Stimulated activated naive B cell treated with anti-CD40 and anti-IgM and Interleukin-4, amounts not matched to agents 10 μg/mL and 1 μg/mL and 100 μg/mL, for 72 hours (primary cell): ENCODE results near the gene DSC3.
"Not testable (repeated sequence)": the region's sequence is repeated elsewhere in the genome, so short reads cannot be mapped to it uniquely, and the experiment has no call there.

ENCODE experiments used
- ATAC-seq, 2 donors: fragments of 150-1000 bp; cut with Tn5 transposase; replicated peaks; 2 replicates each; pipeline ENCODE4 v1.10.0; 2021; ENCODE audit warnings: moderate library complexity in 1 of 2
- DNase-seq: peaks from one replicate; pipeline ENCODE4 v3.0.0; 2021
- H3K27ac Mint-ChIP-seq: one replicate; pipeline ENCODE4 v1.8.0; 2022; ENCODE audit warnings: mild to moderate bottlenecking, mixed read lengths
- H3K27me3 Mint-ChIP-seq, 2 donors: one replicate each; pipeline ENCODE4 v1.8.0; 2022; ENCODE audit warnings: mixed read lengths in 2 of 2
- H3K36me3 Mint-ChIP-seq, 2 donors: one replicate each; pipeline ENCODE4 v1.8.0; 2022; ENCODE audit warnings: mixed read lengths in 2 of 2, mild to moderate bottlenecking in 1 of 2
- H3K4me1 Mint-ChIP-seq, 2 donors: one replicate each; pipeline ENCODE4 v1.8.0; 2022; ENCODE audit warnings: mixed read lengths in 2 of 2, mild to moderate bottlenecking in 1 of 2
- H3K4me3 Mint-ChIP-seq, 2 donors: one replicate each; pipeline ENCODE4 v1.8.0; 2022; ENCODE audit warnings: mild to moderate bottlenecking in 2 of 2, mixed read lengths in 2 of 2, moderate library complexity in 1 of 2
- H3K9me3 Mint-ChIP-seq, 2 donors: one replicate each; pipeline ENCODE4 v1.8.0; 2022; ENCODE audit warnings: mixed read lengths in 2 of 2, mild to moderate bottlenecking in 1 of 2

Gene DSC3

GRCh38 chr18:31050635-31051034 lies 8.1 kb upstream of the DSC3 start:
- Mint-ChIP-seq H3K27me3 (peaks cover 1 to 2% of the 10 kb centered on the region in 2 donors), H3K4me1 (no peaks in the 10 kb centered on the region), H3K36me3 (no peaks in the 10 kb centered on the region), H3K4me3 (no peak overlapping the region), H3K27ac (no peak overlapping the region), H3K9me3 (peaks cover 4 to 6% of the 10 kb centered on the region in 2 donors)
- ATAC-seq: no peak
- no peak for DNase-seq

- Mint-ChIP-seq H3K36me3 (no peaks in the 10 kb centered on the region), H3K9me3 (peaks cover 4 to 6% of the 10 kb centered on the region in 2 donors), H3K4me3 (no peak overlapping the region), H3K27ac (no peak overlapping the region), H3K4me1 (no peaks in the 10 kb centered on the region), H3K27me3 (peaks cover 8% of the 10 kb centered on the region in 2 donors)
- DNase-seq: no peak
- ATAC-seq: no peak
These were observed 6.6 kb upstream of the DSC3 start for GRCh38 chr18:31049189-31049588.

- H3K4me3 Mint-ChIP-seq: no peak overlapping the region
- H3K9me3 Mint-ChIP-seq: peaks cover 4 to 6% of the 10 kb centered on the region in 2 donors
- DNase-seq (no peak), ATAC-seq (no peak)
- H3K27ac Mint-ChIP-seq: no peak overlapping the region
- no peaks in the 10 kb centered on the region for H3K36me3 Mint-ChIP-seq
- peaks cover 17 to 18% of the 10 kb centered on the region in 2 donors for H3K27me3 Mint-ChIP-seq
- H3K4me1 Mint-ChIP-seq: no peaks in the 10 kb centered on the region
These were observed 5.7 kb upstream of the DSC3 start for GRCh38 chr18:31048216-31048615.

- H3K9me3 Mint-ChIP-seq: no peaks in the 10 kb centered on the region
- no peak for ATAC-seq
- no peak overlapping the region for H3K27ac Mint-ChIP-seq
- no peak overlapping the region for H3K4me3 Mint-ChIP-seq
- H3K27me3 Mint-ChIP-seq: peaks cover 25 to 31% of the 10 kb centered on the region in 2 donors
- H3K4me1 Mint-ChIP-seq: peaks cover under 1 to 2% of the 10 kb centered on the region in 2 donors
- DNase-seq: no peak
- peaks cover under 1 to 4% of the 10 kb centered on the region in 2 donors for H3K36me3 Mint-ChIP-seq
These were observed 4.4 kb upstream of the DSC3 start for GRCh38 chr18:31046916-31047315.

- ATAC-seq: no peak
- Mint-ChIP-seq H3K27ac (no peak overlapping the region), H3K4me1 (peaks cover 4 to 9% of the 10 kb centered on the region in 2 donors)
These were observed 3.1 kb upstream of the DSC3 start for GRCh38 chr18:31045599-31045998.

GRCh38 chr18:31044926-31045325 lies 2.4 kb upstream of the DSC3 start:
- ATAC-seq: no peak
- peaks cover 42 to 46% of the 10 kb centered on the region in 2 donors for H3K27me3 Mint-ChIP-seq

More at GRCh38 chr18:31045599-31045998, 3.1 kb upstream of the DSC3 start:
- no peak overlapping the region for H3K4me3 Mint-ChIP-seq
- H3K36me3 Mint-ChIP-seq: peaks cover 6 to 11% of the 10 kb centered on the region in 2 donors
- peaks cover 38 to 44% of the 10 kb centered on the region in 2 donors for H3K27me3 Mint-ChIP-seq
- peaks cover 0 to 2% of the 10 kb centered on the region in 2 donors for H3K9me3 Mint-ChIP-seq
- DNase-seq: no peak

GRCh38 chr18:31043709-31044108 lies 1.2 kb upstream of the DSC3 start:
- Mint-ChIP-seq H3K27me3 (peaks cover 42 to 46% of the 10 kb centered on the region in 2 donors), H3K4me1 (peaks cover 4 to 9% of the 10 kb centered on the region in 2 donors), H3K36me3 (peaks cover 6 to 11% of the 10 kb centered on the region in 2 donors), H3K27ac (no peak overlapping the region), H3K4me3 (no peak overlapping the region), H3K9me3 (peaks cover 0 to 2% of the 10 kb centered on the region in 2 donors)
- DNase-seq (no peak), ATAC-seq (no peak)

More at GRCh38 chr18:31044926-31045325, 2.4 kb upstream of the DSC3 start:
- Mint-ChIP-seq H3K27ac (no peak overlapping the region), H3K9me3 (peaks cover 0 to 2% of the 10 kb centered on the region in 2 donors), H3K4me1 (peaks cover 4 to 9% of the 10 kb centered on the region in 2 donors), H3K4me3 (no peak overlapping the region), H3K36me3 (peaks cover 6 to 11% of the 10 kb centered on the region in 2 donors)
- DNase-seq: no peak

GRCh38 chr18:31042084-31042405 lies 497 bp downstream of the DSC3 start:
- no peak for ATAC-seq
- Mint-ChIP-seq H3K4me1 (peaks cover 4 to 9% of the 10 kb centered on the region in 2 donors), H3K27ac (peak overlapping the region; percentile 94), H3K27me3 (peaks cover 42 to 46% of the 10 kb centered on the region in 2 donors), H3K36me3 (peaks cover 6 to 11% of the 10 kb centered on the region in 2 donors), H3K9me3 (peaks cover 0 to 2% of the 10 kb centered on the region in 2 donors), H3K4me3 (peak overlapping the region; percentile 50 to 53)
- no peak for DNase-seq

GRCh38 chr18:31041271-31042083 lies 1.1 kb downstream of the DSC3 start:
- Mint-ChIP-seq H3K27me3 (peaks cover 42 to 46% of the 10 kb centered on the region in 2 donors), H3K4me1 (peaks cover 4 to 9% of the 10 kb centered on the region in 2 donors), H3K4me3 (peak overlapping the region; percentile 30 to 50), H3K9me3 (peaks cover 0 to 2% of the 10 kb centered on the region in 2 donors), H3K27ac (peak overlapping the region; percentile 94), H3K36me3 (peaks cover 6 to 11% of the 10 kb centered on the region in 2 donors)
- ATAC-seq (no peak), DNase-seq (no peak)

GRCh38 chr18:31040686-31041270 lies 1.8 kb downstream of the DSC3 start:
- Mint-ChIP-seq H3K27ac (peak overlapping the region; percentile 14), H3K36me3 (peaks cover 6 to 11% of the 10 kb centered on the region in 2 donors), H3K9me3 (peaks cover 0 to 2% of the 10 kb centered on the region in 2 donors), H3K27me3 (peaks cover 42 to 45% of the 10 kb centered on the region in 2 donors), H3K4me3 (no peak overlapping the region), H3K4me1 (peaks cover 4 to 9% of the 10 kb centered on the region in 2 donors)
- no peak for ATAC-seq
- no peak for DNase-seq

- Mint-ChIP-seq H3K27me3 (peaks cover 37 to 39% of the 10 kb centered on the region in 2 donors), H3K36me3 (peaks cover 6 to 11% of the 10 kb centered on the region in 2 donors), H3K9me3 (peaks cover 0 to 2% of the 10 kb centered on the region in 2 donors), H3K27ac (no peak overlapping the region), H3K4me1 (peaks cover 4 to 9% of the 10 kb centered on the region in 2 donors), H3K4me3 (no peak overlapping the region)
- DNase-seq: no peak
- no peak for ATAC-seq
These were observed 3.1 kb downstream of the DSC3 start for GRCh38 chr18:31039426-31039825.

- Mint-ChIP-seq H3K27me3 (peaks cover 22 to 23% of the 10 kb centered on the region in 2 donors), H3K36me3 (peaks cover 6 to 11% of the 10 kb centered on the region in 2 donors)
- H3K9me3 Mint-ChIP-seq, DNase-seq, H3K27ac Mint-ChIP-seq, H3K4me3 Mint-ChIP-seq, H3K4me1 Mint-ChIP-seq, ATAC-seq: not testable (repeated sequence)
These were observed 4.9 kb downstream of the DSC3 start for GRCh38 chr18:31037686-31038085.

- H3K36me3 Mint-ChIP-seq: no peaks in the 10 kb centered on the region
- no peaks in the 10 kb centered on the region for H3K27me3 Mint-ChIP-seq
- H3K4me1 Mint-ChIP-seq: no peaks in the 10 kb centered on the region
- DNase-seq (no peak), ATAC-seq (no peak)
- H3K27ac Mint-ChIP-seq: no peak overlapping the region
- no peak overlapping the region for H3K4me3 Mint-ChIP-seq
- no peaks in the 10 kb centered on the region for H3K9me3 Mint-ChIP-seq
These were observed 8.0 kb downstream of the DSC3 start for GRCh38 chr18:31034541-31034940.

- peaks cover 0 to 3% of the 10 kb centered on the region in 2 donors for H3K9me3 Mint-ChIP-seq
- H3K4me3 Mint-ChIP-seq: no peak overlapping the region
- no peaks in the 10 kb centered on the region for H3K36me3 Mint-ChIP-seq
- ATAC-seq (no peak), DNase-seq (no peak)
- no peaks in the 10 kb centered on the region for H3K4me1 Mint-ChIP-seq
- no peak overlapping the region for H3K27ac Mint-ChIP-seq
- H3K27me3 Mint-ChIP-seq: no peaks in the 10 kb centered on the region
These were observed 11.8 kb downstream of the DSC3 start for GRCh38 chr18:31030574-31031278.
